ENCODE data around the gene SLC27A5.

SLC27A5 gene

GRCh38 chr19:58553799-58554493, 42.2 kb upstream of the SLC27A5 start:
- no peak for DNase-seq (ENCODE audit: low read depth)
- no peak for TF ChIP-seq CTCF (IDR thresholded peaks at IDR 0.05; ENCODE audit: control insufficient read depth, extremely low read depth, insufficient read depth)
- peak overlapping the region; percentile 83 for H3K4me3 ChIP-seq (ENCODE audit: low read depth, low read length)

GRCh38 chr19:58552655-58553054, 40.9 kb upstream of the SLC27A5 start:
- no peak overlapping the region for H3K4me3 ChIP-seq (ENCODE audit: low read depth, low read length)
- TF ChIP-seq CTCF (IDR thresholded peaks at IDR 0.05; ENCODE audit: control insufficient read depth, extremely low read depth, insufficient read depth): no peak
- no peak for DNase-seq (ENCODE audit: low read depth)

GRCh38 chr19:58551577-58552471, 40.0 kb upstream of the SLC27A5 start:
- no peak overlapping the region for H3K4me3 ChIP-seq (ENCODE audit: low read depth, low read length)
- no peak for TF ChIP-seq CTCF (IDR thresholded peaks at IDR 0.05; ENCODE audit: control insufficient read depth, extremely low read depth, insufficient read depth)
- no peak for DNase-seq (ENCODE audit: low read depth)

GRCh38 chr19:58551123-58551497, 39.3 kb upstream of the SLC27A5 start:
- no peak overlapping the region for H3K4me3 ChIP-seq (ENCODE audit: low read depth, low read length)
- TF ChIP-seq CTCF (IDR thresholded peaks at IDR 0.05; ENCODE audit: control insufficient read depth, extremely low read depth, insufficient read depth): no peak
- DNase-seq (ENCODE audit: low read depth): no peak

GRCh38 chr19:58550362-58551122, 38.8 kb upstream of the SLC27A5 start:
- DNase-seq (ENCODE audit: low read depth): no peak
- TF ChIP-seq CTCF (IDR thresholded peaks at IDR 0.05; ENCODE audit: control insufficient read depth, extremely low read depth, insufficient read depth): no peak
- H3K4me3 ChIP-seq (ENCODE audit: low read depth, low read length): no peak overlapping the region

GRCh38 chr19:58549664-58550361, 38.0 kb upstream of the SLC27A5 start:
- DNase-seq (ENCODE audit: low read depth): no peak
- no peak for TF ChIP-seq CTCF (IDR thresholded peaks at IDR 0.05; ENCODE audit: control insufficient read depth, extremely low read depth, insufficient read depth)
- no peak overlapping the region for H3K4me3 ChIP-seq (ENCODE audit: low read depth, low read length)
